HCT116 (cell line): ENCODE measurements around the gene HOXA13. TPM values are rescaled to one million over a fixed set of nuclear protein-coding genes. Genes with fewer than 3 reads are reported as not detected.

Source experiments
- ATAC-seq: fragments of 200-7000 bp; cut with Tn5 transposase; 2 replicates; pipeline ENCODE4 v1.9.1; 2020; ENCODE audit warnings: mild to moderate bottlenecking, moderate library complexity
- BruUV-seq: library from RNA; stranded (reverse); fragments of 400-500 nt; replicated peaks from 2 replicates; lab custom pipeline; 2021; lab: Mats Ljungman, UMichigan
- CTCF ChIA-PET: fragments of 300-600 bp; sonication (Branson Sonifier 250); formaldehyde crosslinking; loops from one replicate; lab custom pipeline; 2021; ENCODE audit warnings: antibody characterized with exemption; lab: Charles Lee
- POLR2A ChIA-PET: fragments of 300-600, 350-600 bp; sonication (Branson Sonifier 250); formaldehyde crosslinking; loops from one replicate; lab custom pipeline; 2021; ENCODE audit warnings: antibody characterized with exemption; lab: Charles Lee
- RAD21 ChIA-PET, 2 experiments: fragments of 300-600 bp; sonication (Branson Sonifier 250); formaldehyde crosslinking; loops; one replicate each; lab custom pipeline; 2023; ENCODE audit warnings: low total read pairs in 2 of 2; ENCODE audit not compliant: uncharacterized antibody in 2 of 2, unreplicated experiment in 2 of 2, low non-redundant PET in 1 of 2; lab: Charles Lee
- DNase-seq: peaks from one replicate; pipeline ENCODE4 v3.0.0-alpha.2; 2010; ENCODE audit warnings: low read depth, low spot score
- H2AFZ ChIP-seq: fragments of 200-600 bp; shearing (Covaris generic), sonication (generic); 2 replicates; pipeline ENCODE4 v1.6.1; 2017; ENCODE audit warnings: low read depth, mixed run types, mixed read lengths, antibody characterized with exemption, low read length; ENCODE audit not compliant: poor library complexity, severe bottlenecking
- H3K27ac ChIP-seq: 2 replicates; pipeline ENCODE4 v1.5.1; 2012; ENCODE audit warnings: low read depth, low read length
- H3K27me3 ChIP-seq: fragments of 200-600 bp; sonication (generic); 2 replicates; pipeline ENCODE4 v1.6.1; 2016; ENCODE audit warnings: mixed run types, low read length, mixed read lengths; ENCODE audit not compliant: insufficient read depth
- H3K36me3 ChIP-seq, 2 experiments: fragments of 200-500 bp in 1 of 2; fragments of 200-600 bp in 1 of 2; sonication (Bioruptor generic) in 1 of 2; sonication (generic) in 1 of 2; 2 replicates each; pipeline versions ENCODE4 v1.5.1 to v1.6.1; 2014 to 2016; ENCODE audit warnings: low read length in 2 of 2, inconsistent platforms in 1 of 2, mixed read lengths in 1 of 2, mixed run types in 1 of 2; ENCODE audit not compliant: insufficient read depth in 2 of 2, control insufficient read depth in 1 of 2
- H3K4me1 ChIP-seq, 2 experiments: fragments of 200-600 bp in 1 of 2; sonication (generic) in 1 of 2; 2 replicates each; pipeline versions ENCODE4 v1.5.1 to v1.6.1; 2012 to 2017; ENCODE audit warnings: low read length in 2 of 2, inconsistent platforms in 1 of 2, mild to moderate bottlenecking in 1 of 2, mixed read lengths in 1 of 2, mixed run types in 1 of 2, moderate library complexity in 1 of 2; ENCODE audit not compliant: insufficient read depth in 2 of 2, control insufficient read depth in 1 of 2
- H3K4me2 ChIP-seq: fragments of 200-600 bp; sonication (generic); 2 replicates; pipeline ENCODE4 v1.6.1; 2017; ENCODE audit warnings: mixed run types, low read length, mixed read lengths
- H3K4me3 ChIP-seq, 2 experiments: fragments of 200-600 bp in 1 of 2; sonication (generic) in 1 of 2; replicated peaks in 1 of 2; 2 replicates each; pipeline ENCODE4 v1.5.1; 2011 to 2016; ENCODE audit warnings: low read length in 2 of 2, control low read depth in 1 of 2, low read depth in 1 of 2, mild to moderate bottlenecking in 1 of 2, mixed read lengths in 1 of 2, mixed run types in 1 of 2
- H3K79me2 ChIP-seq: fragments of 200-600 bp; sonication (generic); 2 replicates; pipeline ENCODE4 v1.6.1; 2017; ENCODE audit warnings: mild to moderate bottlenecking, mixed run types, low read length, moderate library complexity, mixed read lengths; ENCODE audit not compliant: insufficient read depth
- H3K9ac ChIP-seq: fragments of 200-600 bp; sonication (generic); 2 replicates; pipeline ENCODE4 v1.6.1; 2016; ENCODE audit warnings: low read length, mixed read lengths
- H3K9me2 ChIP-seq: fragments of 200-600 bp; sonication (generic), shearing (Covaris generic); 2 replicates; pipeline ENCODE4 v1.6.1; 2017; ENCODE audit warnings: mixed run types, mild to moderate bottlenecking, moderate library complexity; ENCODE audit not compliant: insufficient read depth
- H3K9me3 ChIP-seq, 2 experiments: fragments of 200-500 bp in 1 of 2; fragments of 200-600 bp in 1 of 2; sonication (Bioruptor generic) in 1 of 2; sonication (generic) in 1 of 2; 2 replicates each; pipeline ENCODE4 v1.6.1; 2014 to 2017; ENCODE audit warnings: low read length in 2 of 2, mixed read lengths in 2 of 2, inconsistent platforms in 1 of 2, low read depth in 1 of 2, mild to moderate bottlenecking in 1 of 2, mixed run types in 1 of 2, moderate library complexity in 1 of 2; ENCODE audit not compliant: control insufficient read depth in 1 of 2, insufficient read depth in 1 of 2
- H4K20me1 ChIP-seq: fragments of 200-600 bp; sonication (generic), shearing (Covaris generic); 2 replicates; pipeline ENCODE4 v1.6.1; 2017; ENCODE audit warnings: mixed run types, mild to moderate bottlenecking, moderate library complexity; ENCODE audit not compliant: insufficient read depth
- FOSL1 ChIP-seq: IDR thresholded peaks from 2 replicates; pipeline ENCODE4 v1.6.1; 2012; ENCODE audit warnings: low read depth
- POLR2A ChIP-seq: IDR thresholded peaks from 2 replicates; pipeline ENCODE4 v1.7.0; 2011; ENCODE audit warnings: borderline replicate concordance; ENCODE audit not compliant: insufficient read depth, insufficient read length; ENCODE audit errors: extremely low read depth
- RAD21 ChIP-seq: IDR thresholded peaks from 2 replicates; pipeline ENCODE4 v1.6.1; 2012; ENCODE audit warnings: low read depth, mild to moderate bottlenecking
- REST ChIP-seq: IDR thresholded peaks from 2 replicates; pipeline ENCODE4 v1.6.1; 2012; ENCODE audit warnings: low read depth
- intact Hi-C: fragments of 100-400 bp; cut with micrococcal nuclease; formaldehyde crosslinking; loops from 2 replicates; pipeline ENCODE4 v1.10.0; 2022
- total RNA-seq: library from RNA; stranded (reverse); gene quantifications from one replicate; pipeline ENCODE4 v1.2.1, GENCODE V29; 2021; ENCODE audit not compliant: unreplicated experiment

Gene HOXA13
- total RNA-seq, 1 experiment from 2014 or later: 3.6 TPM

DNA sequence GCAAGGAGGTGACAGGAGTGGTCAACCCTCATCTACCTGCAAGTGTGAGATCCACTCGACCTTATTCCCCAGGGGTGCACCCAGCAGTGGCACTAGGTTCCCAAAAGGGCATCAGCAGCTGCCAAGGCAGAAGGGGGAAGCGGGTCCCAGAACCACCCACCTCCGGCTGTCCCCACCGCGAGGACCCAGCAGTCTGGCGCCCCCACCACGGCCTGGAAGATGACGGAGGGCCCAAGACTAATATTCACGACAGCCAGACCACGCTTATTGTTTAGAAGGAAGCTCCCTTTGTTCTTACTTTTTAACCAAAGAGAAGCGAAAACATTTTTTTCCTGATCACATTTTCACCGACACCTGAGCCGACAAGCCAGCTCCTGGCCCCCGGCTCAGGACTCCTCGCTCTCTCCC is 39.1 kb upstream of the HOXA13 start (continued):
- TF ChIP-seq RAD21: no peak

- DNase-seq (no peak), ATAC-seq (no peak)
- peaks cover 0 to 16% of the 10 kb centered on the region in 2 experiments; a peak in 2 of 4 replicates for H3K4me1 ChIP-seq
- CTCF ChIA-PET: no interaction called here
- TF ChIP-seq REST: no peak
- no peak for TF ChIP-seq POLR2A
- no peak for TF ChIP-seq FOSL1
- TF ChIP-seq, all 23 proteins: peak for 0
- Histone ChIP-seq H3K9ac (no peak overlapping the region), H3K27ac (no peak overlapping the region), H3K79me2 (no peaks in the 10 kb centered on the region), H3K4me3 (no peak overlapping the region), H3K4me2 (no peak overlapping the region), H3K36me3 (no peaks in the 10 kb centered on the region), H3K9me3 (no peaks in the 10 kb centered on the region), H4K20me1 (no peaks in the 10 kb centered on the region), H2AFZ (no peak overlapping the region), H3K27me3 (no peaks in the 10 kb centered on the region), H3K9me2 (no peaks in the 10 kb centered on the region)
- no TSS peak for BruUV-seq
- POLR2A ChIA-PET: no interaction called here
- RAD21 ChIA-PET: no interaction called here
- intact Hi-C loops: no loop called here
These were observed 37.9 kb upstream of the HOXA13 start for GRCh38 chr7:27237735-27238334.
